OCI-LY1 (cell line): ENCODE measurements around the gene HDLBP.

Experiments
- CTCF ChIP-seq: fragments of 200-600 bp; sonication (generic), shearing (Covaris generic); IDR thresholded peaks from 2 replicates; pipeline ENCODE4 v1.5.1; 2017; ENCODE audit warnings: mild to moderate bottlenecking, antibody characterized with exemption, low read length, moderate library complexity, mixed read lengths
- EZH2 ChIP-seq: fragments of 200-600 bp; sonication (generic), shearing (Covaris generic); IDR thresholded peaks from 2 replicates; pipeline ENCODE4 v1.8.0; 2017; ENCODE audit warnings: borderline replicate concordance, mixed run types, mild to moderate bottlenecking, antibody characterized with exemption, low read length, moderate library complexity, mixed read lengths

GRCh38 chr2:241219030-241219382 lies 96.5 kb downstream of the HDLBP start:
- TF ChIP-seq CTCF = peak; percentile 21; the same call in 1 of the 2 replicates
- no peak for TF ChIP-seq EZH2
